T-helper 2 cell treated with Interferon-gamma antibody and Interleukin-4, amounts not matched to agents 5 μg/mL and 100 μg/mL, for 36 hours (primary cell): Measurements from ENCODE around the gene ZDHHC3.
A peak's percentile ranks its signal among the peaks of the same experiment; 100 is the strongest.

Source experiments
- DNase-seq: peaks from one replicate; pipeline ENCODE4 v3.0.0; 2021; ENCODE audit warnings: low spot score
- H3K27ac Mint-ChIP-seq: one replicate; pipeline ENCODE4 v1.8.0; 2021; ENCODE audit warnings: mild to moderate bottlenecking, mixed read lengths
- H3K27me3 Mint-ChIP-seq: one replicate; pipeline ENCODE4 v1.8.0; 2021; ENCODE audit warnings: low read depth, mixed read lengths
- H3K36me3 Mint-ChIP-seq: one replicate; pipeline ENCODE4 v1.8.0; 2021; ENCODE audit warnings: low read depth, mixed read lengths
- H3K4me1 Mint-ChIP-seq: one replicate; pipeline ENCODE4 v1.8.0; 2021; ENCODE audit warnings: low read depth, mixed read lengths
- H3K4me3 Mint-ChIP-seq: one replicate; pipeline ENCODE4 v1.8.0; 2022; ENCODE audit warnings: mild to moderate bottlenecking, moderate library complexity, mixed read lengths
- H3K9me3 Mint-ChIP-seq: one replicate; pipeline ENCODE4 v1.8.0; 2021; ENCODE audit warnings: mixed read lengths

ZDHHC3 gene

GRCh38 chr3:45003859-45004258 is 27.9 kb upstream of the ZDHHC3 start:
- Mint-ChIP-seq H3K4me1 (peaks cover 12% of the 10 kb centered on the region), H3K9me3 (peaks cover 9% of the 10 kb centered on the region), H3K4me3 (no peak overlapping the region), H3K27ac (no peak overlapping the region), H3K36me3 (peaks cover 60% of the 10 kb centered on the region), H3K27me3 (no peaks in the 10 kb centered on the region)
- no peak for DNase-seq

DNA sequence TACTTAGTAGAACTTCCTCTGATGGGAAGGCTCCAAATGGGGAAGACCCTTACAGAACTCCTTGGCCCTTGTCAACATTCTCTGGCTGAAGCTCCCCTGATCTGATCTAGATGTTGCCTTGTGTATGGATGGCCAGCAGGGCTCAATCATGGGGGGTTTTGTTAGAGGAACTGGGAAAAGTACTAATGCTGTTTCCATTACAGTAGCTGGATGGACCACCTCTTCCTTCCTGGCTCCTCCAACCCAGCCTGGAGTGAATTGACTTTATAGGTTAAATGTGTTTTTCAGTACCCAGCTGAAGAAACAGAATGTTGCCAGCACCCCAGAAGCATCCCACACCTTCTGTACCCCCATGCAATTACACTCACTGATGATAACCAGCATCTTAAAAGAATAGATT is 27.4 kb upstream of the ZDHHC3 start:
- Mint-ChIP-seq H3K27me3 (no peaks in the 10 kb centered on the region), H3K9me3 (peaks cover 9% of the 10 kb centered on the region), H3K4me3 (no peak overlapping the region), H3K27ac (no peak overlapping the region), H3K36me3 (peaks cover 64% of the 10 kb centered on the region), H3K4me1 (peaks cover 12% of the 10 kb centered on the region)
- no peak for DNase-seq

DNA sequence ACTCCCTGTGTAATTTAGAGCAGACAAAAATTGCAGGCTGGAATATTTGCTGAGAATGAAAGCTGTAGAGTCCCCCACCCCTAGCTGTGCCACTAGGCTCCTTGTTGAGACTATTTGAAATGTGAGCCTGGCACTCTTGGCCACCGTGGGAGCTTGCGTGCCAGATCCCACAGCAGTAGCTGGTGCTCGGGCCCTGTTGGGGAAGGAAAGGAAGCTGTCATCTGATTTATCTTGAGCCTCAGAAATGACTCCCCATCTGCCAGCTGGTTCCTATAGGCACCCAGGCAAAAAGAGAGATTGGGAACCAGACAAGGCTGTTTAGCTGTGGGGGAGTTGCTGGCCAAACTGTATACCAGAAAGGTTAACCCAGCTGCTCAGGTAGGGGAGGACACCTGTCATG is 26.7 kb upstream of the ZDHHC3 start:
- no peaks in the 10 kb centered on the region for H3K27me3 Mint-ChIP-seq
- peaks cover 66% of the 10 kb centered on the region for H3K36me3 Mint-ChIP-seq
- peaks cover 9% of the 10 kb centered on the region for H3K9me3 Mint-ChIP-seq
- peak overlapping the region; percentile 24 for H3K27ac Mint-ChIP-seq
- peaks cover 9% of the 10 kb centered on the region for H3K4me1 Mint-ChIP-seq
- no peak overlapping the region for H3K4me3 Mint-ChIP-seq
- DNase-seq = no peak

DNA sequence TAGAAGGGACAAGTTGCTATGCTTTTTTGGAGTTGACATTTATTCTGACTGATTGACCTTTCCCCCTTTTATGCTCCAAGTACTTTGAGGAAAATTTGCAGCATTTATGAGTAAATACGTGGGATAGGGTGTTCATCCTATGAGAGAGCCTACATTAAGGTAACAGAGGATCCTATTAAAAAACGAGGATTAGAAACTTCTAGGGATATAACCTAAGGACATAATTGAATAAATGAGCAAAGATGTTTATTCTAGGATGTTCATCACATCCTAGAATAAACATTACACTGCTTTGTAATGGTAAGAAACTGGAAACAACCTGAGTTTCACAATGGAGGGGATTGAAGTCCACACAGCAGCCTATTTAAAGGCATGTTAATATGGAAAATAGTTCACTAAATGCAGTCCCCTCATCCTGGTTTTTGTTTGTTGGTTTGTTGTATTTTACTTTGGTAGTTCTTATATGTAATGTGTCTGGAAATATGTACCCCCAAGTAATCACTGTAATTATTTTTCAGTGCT is 26.2 kb upstream of the ZDHHC3 start:
- H3K4me3 Mint-ChIP-seq = no peak overlapping the region
- no peak for DNase-seq
- peaks cover 9% of the 10 kb centered on the region for H3K9me3 Mint-ChIP-seq
- H3K36me3 Mint-ChIP-seq = peaks cover 64% of the 10 kb centered on the region
- no peaks in the 10 kb centered on the region for H3K27me3 Mint-ChIP-seq
- no peak overlapping the region for H3K27ac Mint-ChIP-seq
- peaks cover 9% of the 10 kb centered on the region for H3K4me1 Mint-ChIP-seq

DNA sequence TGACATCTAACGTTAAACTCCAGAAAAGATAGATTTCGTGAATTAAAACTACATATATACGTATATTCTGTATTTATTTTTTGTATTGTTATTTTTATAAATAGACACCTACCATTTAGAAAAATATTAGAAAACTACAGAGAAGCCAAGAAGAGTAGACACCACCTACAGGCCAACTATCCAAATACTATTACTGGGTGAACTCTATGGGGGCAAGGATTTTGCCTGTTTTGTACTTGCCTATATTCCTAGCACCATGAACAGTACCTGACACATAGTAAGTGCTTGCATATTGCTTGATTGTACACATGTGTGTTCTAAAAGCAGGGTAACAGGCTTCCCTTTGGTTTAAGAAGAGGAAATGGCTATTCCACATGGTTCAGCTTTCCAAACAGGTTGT is 25.8 kb upstream of the ZDHHC3 start:
- Mint-ChIP-seq H3K36me3 (peaks cover 61% of the 10 kb centered on the region), H3K4me1 (peaks cover 7% of the 10 kb centered on the region), H3K27me3 (no peaks in the 10 kb centered on the region), H3K27ac (no peak overlapping the region), H3K4me3 (no peak overlapping the region), H3K9me3 (peaks cover 9% of the 10 kb centered on the region)
- no peak for DNase-seq

- Mint-ChIP-seq H3K4me1 (peaks cover 14% of the 10 kb centered on the region), H3K36me3 (peaks cover 61% of the 10 kb centered on the region), H3K27ac (no peak overlapping the region)
Observed at GRCh38 chr3:45000823-45001222, 24.8 kb upstream of the ZDHHC3 start.

GRCh38 chr3:44999782-45000181 is 23.8 kb upstream of the ZDHHC3 start:
- Mint-ChIP-seq H3K27me3 (no peaks in the 10 kb centered on the region), H3K4me3 (no peak overlapping the region), H3K36me3 (peaks cover 50% of the 10 kb centered on the region), H3K27ac (no peak overlapping the region), H3K9me3 (peaks cover 2% of the 10 kb centered on the region), H3K4me1 (peaks cover 8% of the 10 kb centered on the region)
- no peak for DNase-seq

More at GRCh38 chr3:45000823-45001222, 24.8 kb upstream of the ZDHHC3 start:
- no peak for DNase-seq
- peaks cover 9% of the 10 kb centered on the region for H3K9me3 Mint-ChIP-seq
- no peak overlapping the region for H3K4me3 Mint-ChIP-seq
- no peaks in the 10 kb centered on the region for H3K27me3 Mint-ChIP-seq

DNA sequence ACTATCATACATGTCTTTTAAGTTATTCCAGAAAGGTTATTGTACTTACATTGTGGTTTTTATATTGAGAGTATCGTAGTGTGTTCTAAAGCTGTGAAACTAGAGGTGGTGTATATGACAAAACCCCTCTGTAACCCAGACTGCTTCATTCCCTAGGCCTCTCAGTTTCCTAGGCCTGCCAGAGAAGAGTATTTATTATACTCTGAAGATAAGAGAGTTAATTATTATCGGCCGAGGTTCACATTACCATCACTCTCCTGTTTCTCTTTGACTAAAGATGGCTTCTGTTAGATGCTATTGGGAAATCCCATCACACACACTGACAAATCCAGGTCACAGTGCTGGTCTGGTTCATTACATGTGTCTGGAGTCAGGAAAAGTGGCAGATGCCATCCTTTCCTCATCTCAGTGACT is 20.6 kb upstream of the ZDHHC3 start:
- Mint-ChIP-seq H3K36me3 (peaks cover 47% of the 10 kb centered on the region), H3K9me3 (no peaks in the 10 kb centered on the region), H3K4me1 (peaks cover 17% of the 10 kb centered on the region), H3K27me3 (no peaks in the 10 kb centered on the region), H3K4me3 (no peak overlapping the region), H3K27ac (no peak overlapping the region)
- no peak for DNase-seq

DNA sequence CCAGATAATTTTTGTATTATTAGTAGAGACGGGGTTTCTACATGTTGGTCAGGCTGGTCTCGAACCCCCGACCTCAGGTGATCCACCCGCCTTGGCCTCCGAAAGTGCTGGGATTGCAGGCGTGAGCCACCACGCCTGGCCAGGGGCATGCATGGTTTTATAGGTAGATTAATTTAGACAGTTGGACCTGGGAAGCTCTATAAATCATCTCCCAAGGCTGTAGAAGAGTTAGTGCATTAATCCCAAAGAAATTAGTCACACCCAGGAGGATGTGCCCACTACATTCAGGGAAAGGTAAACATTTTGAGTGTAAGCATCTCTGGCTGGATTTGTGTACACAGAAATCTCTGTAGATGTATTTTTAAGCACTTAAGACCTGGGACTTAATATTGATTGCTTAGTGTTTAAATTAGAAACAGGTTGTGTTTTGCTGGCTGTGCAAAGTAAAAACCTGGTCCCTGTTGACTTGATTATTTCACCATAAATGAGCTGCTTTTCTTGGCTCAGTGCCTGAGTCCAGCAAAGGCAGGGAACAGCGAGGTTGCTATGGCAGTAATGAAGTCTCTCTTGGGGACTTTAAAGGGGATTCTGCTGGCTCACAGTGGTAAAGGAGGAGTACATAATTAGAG is 19.3 kb upstream of the ZDHHC3 start:
- no peak for DNase-seq
- Mint-ChIP-seq H3K27ac (no peak overlapping the region), H3K4me1 (peaks cover 24% of the 10 kb centered on the region)

DNA sequence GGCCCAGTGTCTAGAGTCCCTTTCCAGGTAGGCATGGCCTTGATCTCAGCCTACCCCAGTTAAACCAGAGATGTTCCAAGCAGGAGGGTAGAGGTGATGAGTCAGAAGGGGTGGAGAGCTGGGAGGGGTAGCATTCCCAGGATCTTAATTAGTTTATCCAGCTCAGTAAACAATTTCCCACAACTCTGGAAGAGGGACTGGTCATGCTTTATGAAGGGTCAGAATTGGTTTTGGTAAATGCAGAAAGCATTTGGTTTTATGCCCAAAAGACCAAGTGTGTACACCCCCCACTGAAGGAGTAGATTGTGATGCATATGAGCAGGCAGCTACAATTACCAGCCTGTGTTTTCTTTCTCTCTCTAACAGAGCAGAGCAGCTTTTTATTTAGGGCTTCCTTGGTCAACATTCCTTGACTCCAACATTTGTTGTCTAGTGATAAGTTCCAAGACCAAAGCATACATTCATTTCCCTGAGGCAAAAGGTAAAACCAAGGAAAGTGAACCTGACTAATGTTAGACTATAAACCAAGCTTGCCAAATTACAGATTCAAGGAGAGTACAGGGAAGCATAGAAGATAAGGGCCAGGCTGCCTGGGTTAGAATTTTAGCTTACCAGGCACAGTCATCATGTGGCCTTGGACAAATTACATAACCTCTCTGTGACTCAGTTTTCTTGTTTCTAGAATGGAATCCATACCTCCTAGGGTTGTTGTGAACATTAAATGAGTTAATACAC is 17.7 kb upstream of the ZDHHC3 start:
- no peak overlapping the region for H3K4me3 Mint-ChIP-seq
- no peak for DNase-seq
- H3K27me3 Mint-ChIP-seq = no peaks in the 10 kb centered on the region
- H3K4me1 Mint-ChIP-seq = peaks cover 27% of the 10 kb centered on the region
- H3K9me3 Mint-ChIP-seq = no peaks in the 10 kb centered on the region
- no peak overlapping the region for H3K27ac Mint-ChIP-seq
- H3K36me3 Mint-ChIP-seq = peaks cover 43% of the 10 kb centered on the region

More for the DNA sequence above, 19.3 kb upstream of the ZDHHC3 start:
- Mint-ChIP-seq H3K4me3 (no peak overlapping the region), H3K36me3 (peaks cover 49% of the 10 kb centered on the region), H3K9me3 (no peaks in the 10 kb centered on the region), H3K27me3 (no peaks in the 10 kb centered on the region)

DNA sequence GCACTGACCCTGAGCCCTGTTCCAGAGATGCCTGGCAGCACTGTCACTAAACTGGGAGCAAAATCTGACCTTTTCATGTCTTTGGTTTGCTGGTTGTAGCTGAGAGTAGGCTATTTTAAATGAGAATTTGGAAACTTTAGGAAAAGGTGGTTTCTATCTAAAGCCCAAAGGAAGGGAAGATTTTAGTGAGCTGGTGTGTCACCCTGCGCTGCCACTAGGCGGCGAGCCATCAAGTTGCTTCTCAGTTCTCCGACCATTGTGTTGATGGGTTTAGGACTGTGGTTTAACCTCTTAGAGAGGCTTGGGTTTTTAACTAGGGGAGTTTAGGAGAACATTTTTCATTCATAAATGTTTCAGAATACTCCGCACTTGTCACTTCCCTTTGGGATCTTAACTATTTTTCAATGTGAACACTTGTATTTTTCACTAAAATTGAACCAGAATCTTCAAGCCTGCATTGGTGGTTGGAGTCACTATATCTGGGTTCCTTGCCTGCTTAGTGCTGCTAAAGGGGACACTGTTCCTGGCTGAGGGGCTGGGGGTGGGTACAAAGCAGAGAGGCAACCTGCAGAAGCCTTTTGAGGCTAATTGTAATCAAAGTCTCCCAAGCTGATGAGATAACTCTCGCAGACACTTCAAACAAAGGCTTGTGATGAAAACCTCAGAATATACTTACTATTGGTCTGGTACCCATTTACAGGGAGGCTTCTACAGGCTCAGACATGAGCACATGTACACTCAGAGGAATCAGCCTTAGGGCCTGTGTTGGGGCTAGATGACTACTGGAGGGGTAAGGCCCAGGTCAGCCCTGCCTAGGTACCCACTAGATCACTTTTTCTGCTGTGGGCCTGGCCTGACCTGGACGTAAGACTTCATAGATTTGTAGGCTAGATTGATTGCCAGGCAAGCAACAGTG is 16.8 kb upstream of the ZDHHC3 start:
- Mint-ChIP-seq H3K27me3 (no peaks in the 10 kb centered on the region), H3K36me3 (peaks cover 37% of the 10 kb centered on the region), H3K27ac (no peak overlapping the region), H3K4me1 (peaks cover 29% of the 10 kb centered on the region), H3K9me3 (no peaks in the 10 kb centered on the region), H3K4me3 (no peak overlapping the region)
- no peak for DNase-seq

GRCh38 chr3:44991326-44991725 is 15.4 kb upstream of the ZDHHC3 start:
- peaks cover 31% of the 10 kb centered on the region for H3K4me1 Mint-ChIP-seq
- peaks cover 34% of the 10 kb centered on the region for H3K36me3 Mint-ChIP-seq
- no peaks in the 10 kb centered on the region for H3K27me3 Mint-ChIP-seq
- H3K9me3 Mint-ChIP-seq = no peaks in the 10 kb centered on the region
- H3K27ac Mint-ChIP-seq = peak overlapping the region; percentile 42
- no peak overlapping the region for H3K4me3 Mint-ChIP-seq
- no peak for DNase-seq

GRCh38 chr3:44989636-44990373 is 13.8 kb upstream of the ZDHHC3 start:
- Mint-ChIP-seq H3K27ac (no peak overlapping the region), H3K4me1 (peaks cover 30% of the 10 kb centered on the region), H3K27me3 (no peaks in the 10 kb centered on the region), H3K9me3 (no peaks in the 10 kb centered on the region), H3K36me3 (peaks cover 40% of the 10 kb centered on the region), H3K4me3 (no peak overlapping the region)
- no peak for DNase-seq
